Measurements from ENCODE around the gene CORO2A. TPM values are rescaled to one million over a fixed set of nuclear protein-coding genes. Genes with fewer than 3 reads are reported as not detected.

Gene CORO2A
- total RNA-seq, 1 experiment from 2014 or later, result 19.8 TPM

DNA sequence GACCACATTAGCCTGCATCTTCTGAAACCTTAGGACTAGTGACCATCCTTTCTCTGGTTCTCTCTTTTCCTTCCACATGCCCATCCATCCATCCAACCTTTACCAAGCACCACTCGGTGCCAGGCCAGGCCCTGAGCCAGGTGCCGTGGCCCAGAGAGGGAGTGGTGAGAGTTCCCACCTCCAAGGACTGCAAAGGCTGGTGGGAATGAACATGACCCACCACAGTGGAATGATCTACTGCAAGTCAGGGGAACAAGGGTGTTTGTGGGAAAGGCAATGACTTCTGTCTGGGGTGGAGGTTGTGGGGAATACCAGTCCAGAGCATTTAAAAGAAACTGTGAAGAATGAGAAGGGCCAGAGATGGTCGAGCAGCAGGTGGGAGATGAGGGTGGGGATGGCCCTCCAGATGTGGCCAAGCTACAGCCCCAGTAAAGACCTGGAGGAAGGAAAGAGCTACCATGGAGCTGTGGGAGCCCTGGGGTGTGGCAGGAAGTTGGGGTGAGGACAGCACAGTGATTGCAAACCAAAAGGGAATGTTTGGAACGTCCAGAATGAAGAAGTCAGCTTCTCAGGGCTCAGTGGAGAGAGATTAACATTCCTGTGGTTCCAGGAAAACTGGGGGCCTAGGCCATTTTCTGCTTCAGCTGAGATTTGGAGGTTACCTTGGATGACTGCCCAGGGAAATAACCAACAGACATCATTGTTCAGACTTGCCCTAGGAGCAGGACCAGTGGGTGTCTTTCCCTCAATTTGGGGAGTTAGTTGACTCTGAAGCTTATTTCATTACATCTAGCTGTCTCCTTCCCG lies 30.7 kb upstream of the CORO2A start:
- TSS peak; percentile 54 for BruUV-seq (replicated peaks)

GRCh38 chr9:98220911-98221310 lies 28.5 kb upstream of the CORO2A start:
- ChIA-PET POLR2A (ENCODE audit: unreplicated experiment) (interaction anchor here (0.6 kb wide), 2 partner anchors 35 to 1000 kb away, joined by 3 to 7 read pairs; partner anchors contain the start of gene TBC1D2), CTCF (no interaction called here)
- H3K36me3 ChIP-seq (ENCODE audit: low read depth), result peaks cover 27% of the 10 kb centered on the region
- no peaks in the 10 kb centered on the region for H4K20me1 ChIP-seq (ENCODE audit: insufficient read depth)
- no peak overlapping the region for H2AFZ ChIP-seq
- intact Hi-C loops (cut with micrococcal nuclease; ENCODE audit: unreplicated experiment), result no loop called here
- no peak overlapping the region for H3K4me3 ChIP-seq
- H3K27ac ChIP-seq, result peak overlapping the region; percentile 93
- peaks cover 90% of the 10 kb centered on the region for H3K4me1 ChIP-seq (replicated peaks; ENCODE audit: insufficient read depth)
- no peaks in the 10 kb centered on the region for H3K27me3 ChIP-seq (ENCODE audit: insufficient read depth, low read depth)
- H3K9me2 ChIP-seq (ENCODE audit: insufficient read depth), result no peaks in the 10 kb centered on the region
- no peak for DNase-seq
- TF ChIP-seq CTCF (conservative IDR thresholded peaks at IDR 0.05) (no peak), EZH2 (IDR thresholded peaks at IDR 0.05; ENCODE audit: low read depth) (no peak)
- peak overlapping the region; percentile 69; the same call in 1 of the 2 replicates for H3K4me2 ChIP-seq
- no peaks in the 10 kb centered on the region for H3K9me3 ChIP-seq (ENCODE audit: insufficient read depth, low read depth)
- H3F3A ChIP-seq (ENCODE audit: insufficient read depth, low read depth), result peaks cover 75% of the 10 kb centered on the region
- H3K79me2 ChIP-seq (ENCODE audit: low read depth), result peaks cover 31% of the 10 kb centered on the region
- BruUV-seq (replicated peaks), result no TSS peak

More for the DNA sequence above, 30.7 kb upstream of the CORO2A start:
- Histone ChIP-seq H3K36me3 (ENCODE audit: low read depth) (peaks cover 12% of the 10 kb centered on the region), H3K79me2 (ENCODE audit: low read depth) (peaks cover 28% of the 10 kb centered on the region), H3K4me2 (peak overlapping the region; percentile 67), H3K4me1 (replicated peaks; ENCODE audit: insufficient read depth) (peaks cover 98% of the 10 kb centered on the region), H3K9me2 (ENCODE audit: insufficient read depth) (no peaks in the 10 kb centered on the region), H2AFZ (no peak overlapping the region), H3K27ac (peak overlapping the region; percentile 93), H3K9me3 (ENCODE audit: insufficient read depth, low read depth) (no peaks in the 10 kb centered on the region), H4K20me1 (ENCODE audit: insufficient read depth) (no peaks in the 10 kb centered on the region), H3K4me3 (no peak overlapping the region), H3K27me3 (ENCODE audit: insufficient read depth, low read depth) (no peaks in the 10 kb centered on the region), H3F3A (ENCODE audit: insufficient read depth, low read depth) (peaks cover 80% of the 10 kb centered on the region)
- TF ChIP-seq CTCF (conservative IDR thresholded peaks at IDR 0.05) (no peak), EZH2 (IDR thresholded peaks at IDR 0.05; ENCODE audit: low read depth) (no peak)
- intact Hi-C loops (cut with micrococcal nuclease; ENCODE audit: unreplicated experiment), result loop anchor here (1.0 kb wide), 4 partner anchors 21 to 568 kb away; no protein-coding TSS in a partner anchor
- ChIA-PET POLR2A (ENCODE audit: unreplicated experiment) (interaction anchor here (0.6 to 1.4 kb wide), 7 partner anchors 17 to 1537 kb away, joined by 3 to 10 read pairs (median 7); no protein-coding TSS in a partner anchor), CTCF (no interaction called here)
- peak; percentile 92 to 98 for DNase-seq

- no peak for DNase-seq
- TF ChIP-seq EZH2 (IDR thresholded peaks at IDR 0.05; ENCODE audit: low read depth) (no peak), CTCF (conservative IDR thresholded peaks at IDR 0.05) (no peak)
- Histone ChIP-seq H3K79me2 (ENCODE audit: low read depth) (peaks cover 22% of the 10 kb centered on the region; the same call in 1 of the 2 replicates), H3K36me3 (ENCODE audit: low read depth) (peaks cover 27% of the 10 kb centered on the region; the same call in 1 of the 2 replicates), H3K27me3 (ENCODE audit: insufficient read depth, low read depth) (no peaks in the 10 kb centered on the region), H3K4me3 (peak overlapping the region; percentile 2; the same call in 1 of the 2 replicates), H3K4me1 (replicated peaks; ENCODE audit: insufficient read depth) (peaks cover 79% of the 10 kb centered on the region), H3K9me2 (ENCODE audit: insufficient read depth) (no peaks in the 10 kb centered on the region), H4K20me1 (ENCODE audit: insufficient read depth) (no peaks in the 10 kb centered on the region), H2AFZ (no peak overlapping the region), H3K27ac (peak overlapping the region; percentile 93), H3K9me3 (ENCODE audit: insufficient read depth, low read depth) (no peaks in the 10 kb centered on the region), H3F3A (ENCODE audit: insufficient read depth, low read depth) (peaks cover 66% of the 10 kb centered on the region), H3K4me2 (peak overlapping the region; percentile 69)
- intact Hi-C loops (cut with micrococcal nuclease; ENCODE audit: unreplicated experiment), result loop anchor here (1.0 kb wide), 2 partner anchors 31 to 297 kb away; no protein-coding TSS in a partner anchor
- ChIA-PET CTCF (no interaction called here), POLR2A (ENCODE audit: unreplicated experiment) (interaction anchor here (0.6 kb wide), 1 partner anchor 26 kb away, joined by 6 read pairs; no protein-coding TSS in a partner anchor)
- BruUV-seq (replicated peaks), result no TSS peak
These were observed 27.4 kb upstream of the CORO2A start for GRCh38 chr9:98219794-98220370.
